Activated naive CD8-positive, alpha-beta T cell treated with anti-CD3 and anti-CD28 coated beads, Interleukin-2, amount 50 U/mL, for 24 hours (primary cell): Measurements from ENCODE around the gene FAM186B.
A peak's percentile ranks its signal among the peaks of the same experiment; 100 is the strongest.

Experiments used
- ATAC-seq: fragments of 150-1000 bp; cut with Tn5 transposase; one replicate; pipeline ENCODE4 v1.10.0; 2021
- DNase-seq: peaks from one replicate; pipeline ENCODE4 v3.0.0; 2021
- H3K27ac Mint-ChIP-seq: one replicate; pipeline ENCODE4 v1.8.0; 2021; ENCODE audit warnings: mild to moderate bottlenecking, mixed read lengths
- H3K27me3 Mint-ChIP-seq: one replicate; pipeline ENCODE4 v1.8.0; 2021; ENCODE audit warnings: mixed read lengths
- H3K36me3 Mint-ChIP-seq: one replicate; pipeline ENCODE4 v1.8.0; 2021; ENCODE audit warnings: low read depth, mixed read lengths
- H3K4me1 Mint-ChIP-seq: one replicate; pipeline ENCODE4 v1.8.0; 2021; ENCODE audit warnings: mixed read lengths
- H3K4me3 Mint-ChIP-seq: one replicate; pipeline ENCODE4 v1.8.0; 2021; ENCODE audit warnings: mild to moderate bottlenecking, moderate library complexity, mixed read lengths
- H3K9me3 Mint-ChIP-seq: one replicate; pipeline ENCODE4 v1.8.0; 2021; ENCODE audit warnings: mixed read lengths

FAM186B gene

GRCh38 chr12:49538510-49539403 lies 66.7 kb downstream of the FAM186B start, which contains the start of gene KCNH3:
Gene KCNH3 (plus strand): TSS chr12:49539030. CDS start chr12:49539417, 387 bp downstream.
- Mint-ChIP-seq H3K4me1 (peaks cover 25% of the 10 kb centered on the region), H3K27ac (no peak within 1 kb of the TSS), H3K9me3 (no peaks in the 10 kb centered on the region), H3K36me3 (no peaks in the 10 kb centered on the region), H3K4me3 (peak within 1 kb of the TSS; percentile 67), H3K27me3 (peaks cover 41% of the 10 kb centered on the region)
- DNase-seq (peak; percentile 83), ATAC-seq (peak; percentile 80)

GRCh38 chr12:49537752-49538509 lies 67.5 kb downstream of the FAM186B start:
- Mint-ChIP-seq H3K36me3 (no peaks in the 10 kb centered on the region), H3K27me3 (peaks cover 39% of the 10 kb centered on the region), H3K4me1 (peaks cover 20% of the 10 kb centered on the region), H3K9me3 (no peaks in the 10 kb centered on the region), H3K4me3 (peak overlapping the region; percentile 67), H3K27ac (no peak overlapping the region)
- peak; percentile 15 for ATAC-seq
- DNase-seq = peak; percentile 37
